Measurements from ENCODE around the gene SLC6A6. TPM values are rescaled to one million over a fixed set of nuclear protein-coding genes. Genes with fewer than 3 reads are reported as not detected.
A peak's percentile ranks its signal among the peaks of the same experiment; 100 is the strongest.

SLC6A6 gene
- total RNA-seq, 1 donor from 2014 or later = 30.3 TPM

DNA sequence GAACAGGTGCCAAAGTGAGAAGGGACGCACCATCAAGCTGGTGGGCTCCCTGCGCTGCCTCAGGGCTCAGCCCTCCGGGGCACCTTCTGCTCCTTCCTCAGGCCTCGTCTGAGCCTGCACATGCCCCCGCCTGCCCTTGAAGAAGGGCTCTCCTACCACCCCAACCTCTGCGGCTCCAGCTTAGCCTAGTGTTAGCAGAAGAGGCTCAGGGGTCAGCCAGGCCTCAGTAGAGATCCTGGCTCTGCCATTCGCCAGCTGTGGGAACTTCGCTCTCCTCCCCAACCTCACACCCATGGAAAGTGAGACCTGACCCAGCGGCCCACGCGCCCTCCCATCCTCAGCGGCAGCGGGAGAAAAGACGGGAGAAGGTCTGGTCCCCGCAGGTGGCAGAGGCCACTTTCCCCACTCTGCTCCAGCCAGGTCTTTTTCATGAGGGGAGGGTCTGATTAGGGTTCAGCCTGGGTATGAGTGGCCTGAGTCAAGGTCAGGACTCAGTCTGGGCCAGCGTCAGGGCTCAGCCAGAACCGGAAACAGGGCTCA lies 129.5 kb downstream of the SLC6A6 start:
- H3K4me1 Mint-ChIP-seq (ENCODE audit: unreplicated experiment) = peaks cover 14% of the 10 kb centered on the region
- DNase-seq (ENCODE audit: extremely low spot score, unreplicated experiment) = no peak
- no peak overlapping the region for H3K4me3 Mint-ChIP-seq
- no peaks in the 10 kb centered on the region for H3K36me3 Mint-ChIP-seq
- no peaks in the 10 kb centered on the region for H3K9me3 Mint-ChIP-seq
- TF ChIP-seq, protein P1, sequence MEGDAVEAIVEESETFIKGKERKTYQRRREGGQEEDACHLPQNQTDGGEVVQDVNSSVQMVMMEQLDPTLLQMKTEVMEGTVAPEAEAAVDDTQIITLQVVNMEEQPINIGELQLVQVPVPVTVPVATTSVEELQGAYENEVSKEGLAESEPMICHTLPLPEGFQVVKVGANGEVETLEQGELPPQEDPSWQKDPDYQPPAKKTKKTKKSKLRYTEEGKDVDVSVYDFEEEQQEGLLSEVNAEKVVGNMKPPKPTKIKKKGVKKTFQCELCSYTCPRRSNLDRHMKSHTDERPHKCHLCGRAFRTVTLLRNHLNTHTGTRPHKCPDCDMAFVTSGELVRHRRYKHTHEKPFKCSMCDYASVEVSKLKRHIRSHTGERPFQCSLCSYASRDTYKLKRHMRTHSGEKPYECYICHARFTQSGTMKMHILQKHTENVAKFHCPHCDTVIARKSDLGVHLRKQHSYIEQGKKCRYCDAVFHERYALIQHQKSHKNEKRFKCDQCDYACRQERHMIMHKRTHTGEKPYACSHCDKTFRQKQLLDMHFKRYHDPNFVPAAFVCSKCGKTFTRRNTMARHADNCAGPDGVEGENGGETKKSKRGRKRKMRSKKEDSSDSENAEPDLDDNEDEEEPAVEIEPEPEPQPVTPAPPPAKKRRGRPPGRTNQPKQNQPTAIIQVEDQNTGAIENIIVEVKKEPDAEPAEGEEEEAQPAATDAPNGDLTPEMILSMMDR (conservative IDR thresholded peaks at IDR 0.05) = no peak
- H3K27ac Mint-ChIP-seq = no peak overlapping the region
- H3K27me3 Mint-ChIP-seq = peaks cover 11% of the 10 kb centered on the region

- peaks cover 14% of the 10 kb centered on the region for H3K4me1 Mint-ChIP-seq (ENCODE audit: unreplicated experiment)
- no peak for DNase-seq (ENCODE audit: extremely low spot score, unreplicated experiment)
- no peaks in the 10 kb centered on the region for H3K36me3 Mint-ChIP-seq
- H3K27ac Mint-ChIP-seq = no peak overlapping the region
- peaks cover 7% of the 10 kb centered on the region for H3K27me3 Mint-ChIP-seq
- no peaks in the 10 kb centered on the region for H3K9me3 Mint-ChIP-seq
- H3K4me3 Mint-ChIP-seq = no peak overlapping the region
- TF ChIP-seq, protein P1 (conservative IDR thresholded peaks at IDR 0.05) = no peak
Measured at GRCh38 chr3:14532691-14533456, 130.5 kb downstream of the SLC6A6 start.

- Mint-ChIP-seq H3K4me1 (ENCODE audit: unreplicated experiment) (peaks cover 14% of the 10 kb centered on the region), H3K9me3 (no peaks in the 10 kb centered on the region), H3K27ac (no peak overlapping the region), H3K36me3 (no peaks in the 10 kb centered on the region), H3K4me3 (no peak overlapping the region), H3K27me3 (peaks cover 4% of the 10 kb centered on the region)
- TF ChIP-seq, protein P1 (conservative IDR thresholded peaks at IDR 0.05) = no peak
- no peak for DNase-seq (ENCODE audit: extremely low spot score, unreplicated experiment)
Measured at GRCh38 chr3:14533457-14533958, 131.1 kb downstream of the SLC6A6 start.

- TF ChIP-seq, protein P1 (conservative IDR thresholded peaks at IDR 0.05) = no peak
- Mint-ChIP-seq H3K27me3 (peaks cover 4% of the 10 kb centered on the region), H3K27ac (peak overlapping the region; percentile 41), H3K9me3 (no peaks in the 10 kb centered on the region), H3K4me1 (ENCODE audit: unreplicated experiment) (peaks cover 14% of the 10 kb centered on the region), H3K36me3 (no peaks in the 10 kb centered on the region), H3K4me3 (peak overlapping the region; percentile 26)
- no peak for DNase-seq (ENCODE audit: extremely low spot score, unreplicated experiment)
Measured at GRCh38 chr3:14534516-14535191, 132.2 kb downstream of the SLC6A6 start.

DNA sequence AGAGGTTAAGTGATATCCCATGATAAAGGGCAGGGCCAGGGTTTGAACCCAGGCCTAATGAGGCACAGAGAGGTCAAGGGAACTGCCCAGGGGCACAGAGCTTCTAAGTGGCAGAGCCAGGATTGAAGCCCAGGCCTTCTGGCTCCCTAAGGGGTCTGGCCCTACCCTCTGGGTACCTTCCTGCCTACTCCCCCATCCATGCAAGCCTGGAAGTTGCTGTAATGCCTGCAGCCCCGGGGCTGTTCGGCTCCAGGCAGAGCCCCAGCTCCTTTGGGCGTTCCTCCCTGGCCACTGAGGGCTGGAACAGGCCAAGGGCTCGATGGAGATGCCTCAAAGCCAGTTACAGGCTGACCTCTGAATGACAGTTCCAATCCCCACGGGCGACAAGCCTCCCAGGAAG lies 133.2 kb downstream of the SLC6A6 start:
- Mint-ChIP-seq H3K27ac (no peak overlapping the region), H3K9me3 (no peaks in the 10 kb centered on the region)

More for the DNA sequence above, 133.2 kb downstream of the SLC6A6 start:
- DNase-seq (ENCODE audit: extremely low spot score, unreplicated experiment) = no peak
- H3K4me1 Mint-ChIP-seq (ENCODE audit: unreplicated experiment) = peaks cover 14% of the 10 kb centered on the region
- H3K4me3 Mint-ChIP-seq = no peak overlapping the region
- TF ChIP-seq, protein P1 (conservative IDR thresholded peaks at IDR 0.05) = no peak
- H3K36me3 Mint-ChIP-seq = no peaks in the 10 kb centered on the region
- H3K27me3 Mint-ChIP-seq = peaks cover 4% of the 10 kb centered on the region
